ENCODE data around the gene PLA2G2F.

The PLA2G2F gene, protein sequence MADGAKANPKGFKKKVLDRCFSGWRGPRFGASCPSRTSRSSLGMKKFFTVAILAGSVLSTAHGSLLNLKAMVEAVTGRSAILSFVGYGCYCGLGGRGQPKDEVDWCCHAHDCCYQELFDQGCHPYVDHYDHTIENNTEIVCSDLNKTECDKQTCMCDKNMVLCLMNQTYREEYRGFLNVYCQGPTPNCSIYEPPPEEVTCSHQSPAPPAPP

DNA sequence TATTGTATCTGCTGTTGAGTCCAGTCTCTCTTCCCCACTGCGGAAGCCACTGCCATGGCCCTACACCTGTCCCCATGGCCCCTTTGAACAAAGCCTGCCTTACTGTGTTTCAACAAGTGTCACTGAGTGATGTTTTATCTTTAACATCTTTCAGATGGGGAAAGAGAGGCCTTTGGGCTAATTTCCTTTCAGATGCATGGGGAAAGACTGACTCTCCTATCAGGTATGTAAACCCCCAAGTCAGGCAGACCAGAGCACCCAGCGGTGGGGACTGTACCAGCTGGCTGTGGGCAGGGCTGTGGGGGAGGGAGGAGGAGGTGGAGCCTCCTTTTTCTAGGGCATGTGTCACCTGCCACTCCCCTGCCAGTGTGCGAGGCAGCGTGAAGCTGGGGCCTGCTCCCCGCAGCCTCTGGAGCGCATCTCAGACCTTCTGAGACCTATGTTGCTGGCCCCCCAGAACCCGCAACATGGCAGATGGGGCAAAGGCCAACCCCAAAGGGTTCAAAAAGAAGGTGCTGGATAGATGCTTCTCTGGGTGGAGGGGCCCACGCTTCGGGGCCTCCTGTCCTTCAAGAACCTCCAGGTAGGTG is at the start of gene PLA2G2F:
Gene PLA2G2F (plus strand): TSS at position 363 of the 590 bp plus-strand sequence. CDS start 105 bp downstream, at position 468.
- TF ChIP-seq, protein P1, sequence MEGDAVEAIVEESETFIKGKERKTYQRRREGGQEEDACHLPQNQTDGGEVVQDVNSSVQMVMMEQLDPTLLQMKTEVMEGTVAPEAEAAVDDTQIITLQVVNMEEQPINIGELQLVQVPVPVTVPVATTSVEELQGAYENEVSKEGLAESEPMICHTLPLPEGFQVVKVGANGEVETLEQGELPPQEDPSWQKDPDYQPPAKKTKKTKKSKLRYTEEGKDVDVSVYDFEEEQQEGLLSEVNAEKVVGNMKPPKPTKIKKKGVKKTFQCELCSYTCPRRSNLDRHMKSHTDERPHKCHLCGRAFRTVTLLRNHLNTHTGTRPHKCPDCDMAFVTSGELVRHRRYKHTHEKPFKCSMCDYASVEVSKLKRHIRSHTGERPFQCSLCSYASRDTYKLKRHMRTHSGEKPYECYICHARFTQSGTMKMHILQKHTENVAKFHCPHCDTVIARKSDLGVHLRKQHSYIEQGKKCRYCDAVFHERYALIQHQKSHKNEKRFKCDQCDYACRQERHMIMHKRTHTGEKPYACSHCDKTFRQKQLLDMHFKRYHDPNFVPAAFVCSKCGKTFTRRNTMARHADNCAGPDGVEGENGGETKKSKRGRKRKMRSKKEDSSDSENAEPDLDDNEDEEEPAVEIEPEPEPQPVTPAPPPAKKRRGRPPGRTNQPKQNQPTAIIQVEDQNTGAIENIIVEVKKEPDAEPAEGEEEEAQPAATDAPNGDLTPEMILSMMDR (IDR thresholded peaks at IDR 0.05; ENCODE audit: low read depth, low read length) = no peak
- DNase-seq (ENCODE audit: extremely low read depth, low read depth) = no peak

GRCh38 chr1:20089328-20090077 is 49.6 kb upstream of the PLA2G2F start:
- no peak for DNase-seq (ENCODE audit: extremely low read depth, low read depth)
- TF ChIP-seq, protein P1 (IDR thresholded peaks at IDR 0.05; ENCODE audit: low read depth, low read length) = no peak

DNA sequence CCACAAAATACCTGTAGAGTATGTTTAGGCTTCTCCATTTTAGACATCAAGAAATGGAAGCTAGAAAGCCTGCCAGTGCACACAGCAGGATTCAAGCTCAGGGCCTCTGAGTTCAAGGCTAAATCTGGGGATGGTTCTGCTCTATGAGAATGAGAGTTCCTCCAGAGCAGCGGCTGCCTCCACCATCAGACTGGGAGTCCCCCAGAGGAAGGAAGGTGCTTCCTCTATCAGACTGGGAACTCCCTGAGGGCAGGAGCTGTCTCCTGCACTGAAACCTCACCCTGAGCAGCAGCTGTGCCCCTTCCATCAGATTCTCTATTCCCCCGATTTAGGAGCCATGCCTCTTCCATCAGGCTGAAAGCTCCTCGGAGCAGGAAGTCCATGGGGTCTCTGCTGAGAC is 49.0 kb upstream of the PLA2G2F start:
- TF ChIP-seq, protein P1 (IDR thresholded peaks at IDR 0.05; ENCODE audit: low read depth, low read length) = no peak
- DNase-seq (ENCODE audit: extremely low read depth, low read depth) = no peak

- no peak for DNase-seq (ENCODE audit: extremely low read depth, low read depth)
- TF ChIP-seq, protein P1 (IDR thresholded peaks at IDR 0.05; ENCODE audit: low read depth, low read length) = no peak
Observed at GRCh38 chr1:20090641-20091040, 48.5 kb upstream of the PLA2G2F start.

GRCh38 chr1:20093303-20093702 is 45.8 kb upstream of the PLA2G2F start:
- TF ChIP-seq, protein P1 (IDR thresholded peaks at IDR 0.05; ENCODE audit: low read depth, low read length) = no peak
- no peak for DNase-seq (ENCODE audit: extremely low read depth, low read depth)

DNA sequence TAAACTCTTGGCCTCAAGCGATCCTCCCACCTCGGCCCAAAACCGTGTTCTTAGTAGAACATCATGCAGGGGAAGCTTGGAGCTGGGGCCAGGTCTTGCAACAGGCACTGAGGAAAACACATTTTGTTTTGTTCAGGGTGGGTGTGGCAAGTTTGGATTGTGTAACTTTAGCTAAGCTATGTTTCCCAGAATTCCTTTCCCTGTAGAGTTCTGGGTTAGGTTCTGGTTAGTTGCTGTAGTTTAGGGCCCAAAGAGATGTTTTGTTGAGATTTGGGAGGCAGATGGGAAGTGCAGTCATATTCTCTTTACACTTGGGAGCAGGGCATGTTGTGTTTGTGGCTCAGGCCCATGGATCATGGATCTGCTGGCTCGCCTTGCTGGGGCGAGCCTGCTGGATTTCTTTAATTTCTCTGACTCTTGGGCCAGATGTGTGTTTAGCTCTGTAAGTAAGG is 45.2 kb upstream of the PLA2G2F start:
- no peak for DNase-seq (ENCODE audit: extremely low read depth, low read depth)
- TF ChIP-seq, protein P1 (IDR thresholded peaks at IDR 0.05; ENCODE audit: low read depth, low read length) = no peak
